Duodenal mucosa (tissue), 2 donors: ENCODE data around the gene MET.

Experiments
- H3K27ac ChIP-seq: one replicate; pipeline ENCODE4 v1.7.0; 2013; ENCODE audit warnings: low read depth, low read length
- H3K27me3 ChIP-seq, 2 donors: one replicate each; pipeline ENCODE4 v1.7.0; 2013; ENCODE audit warnings: low read length in 2 of 2, control low read depth in 1 of 2; ENCODE audit not compliant: insufficient read depth in 2 of 2, control insufficient read depth in 1 of 2
- H3K36me3 ChIP-seq, 2 donors: one replicate each; pipeline ENCODE4 v1.7.0; 2013; ENCODE audit warnings: low read length in 2 of 2, control low read depth in 1 of 2; ENCODE audit not compliant: insufficient read depth in 2 of 2, control insufficient read depth in 1 of 2
- H3K4me1 ChIP-seq, 2 donors: one replicate each; pipeline ENCODE4 v1.7.0; 2013; ENCODE audit warnings: low read length in 2 of 2, control low read depth in 1 of 2; ENCODE audit not compliant: insufficient read depth in 2 of 2, control insufficient read depth in 1 of 2
- H3K4me3 ChIP-seq, 2 donors: one replicate each; pipeline ENCODE4 v1.7.0; 2013; ENCODE audit warnings: low read length in 2 of 2, low read depth in 1 of 2
- H3K9ac ChIP-seq, 2 donors: one replicate each; pipeline ENCODE4 v1.7.0; 2013; ENCODE audit warnings: low read length in 2 of 2, low read depth in 1 of 2
- H3K9me3 ChIP-seq, 2 donors: one replicate each; pipeline ENCODE4 v1.7.0; 2013; ENCODE audit warnings: low read length in 2 of 2, control low read depth in 1 of 2; ENCODE audit not compliant: control insufficient read depth in 1 of 2

Gene MET

GRCh38 chr7:116661865-116662264, 10.1 kb upstream of the MET start:
- Histone ChIP-seq H3K27ac (no peak overlapping the region), H3K9me3 (no peaks in the 10 kb centered on the region), H3K4me1 (no peaks in the 10 kb centered on the region), H3K4me3 (no peak overlapping the region), H3K9ac (no peak overlapping the region), H3K36me3 (no peaks in the 10 kb centered on the region), H3K27me3 (peaks cover 0 to 2% of the 10 kb centered on the region in 2 donors)

GRCh38 chr7:116663744-116664143, 8.3 kb upstream of the MET start:
- H3K36me3 ChIP-seq = no peaks in the 10 kb centered on the region
- H3K9ac ChIP-seq = no peak overlapping the region
- H3K4me3 ChIP-seq = no peak overlapping the region
- no peaks in the 10 kb centered on the region for H3K9me3 ChIP-seq
- peaks cover 0 to 2% of the 10 kb centered on the region in 2 donors for H3K27me3 ChIP-seq
- H3K27ac ChIP-seq = no peak overlapping the region
- no peaks in the 10 kb centered on the region for H3K4me1 ChIP-seq

DNA sequence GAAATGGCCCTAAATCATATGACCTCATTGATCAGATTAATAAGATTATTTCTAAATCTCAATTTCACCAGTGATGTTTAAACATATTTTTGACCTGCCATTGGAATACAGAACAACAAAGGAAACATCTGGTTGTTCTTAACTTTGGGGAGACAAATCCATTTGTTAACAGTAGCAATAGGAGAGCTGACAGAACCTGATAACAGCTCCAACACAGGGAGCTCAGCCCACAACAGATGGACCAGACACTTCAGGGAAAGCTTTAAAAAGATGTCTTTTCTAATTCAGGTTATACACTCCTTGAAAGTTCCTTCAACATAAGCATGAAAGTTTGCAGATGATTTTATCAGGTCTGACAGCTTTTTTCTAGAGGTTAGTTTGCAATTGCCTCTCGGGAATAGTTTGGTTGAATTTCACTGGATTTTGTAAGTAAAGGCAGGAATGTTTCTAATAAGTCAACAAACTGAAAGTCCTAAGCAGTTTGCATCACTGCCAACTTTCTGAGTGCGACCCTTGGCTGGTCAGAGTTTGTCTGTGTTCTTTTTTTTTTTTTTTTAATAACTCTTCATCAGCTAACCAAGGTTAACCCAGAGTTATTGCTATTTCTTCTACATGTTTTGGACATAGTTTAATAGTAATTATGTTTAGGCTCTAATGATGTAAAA, 6.5 kb upstream of the MET start:
- Histone ChIP-seq H3K9ac (no peak overlapping the region), H3K27ac (no peak overlapping the region), H3K36me3 (no peaks in the 10 kb centered on the region), H3K9me3 (no peaks in the 10 kb centered on the region), H3K4me1 (no peaks in the 10 kb centered on the region), H3K4me3 (no peak overlapping the region), H3K27me3 (peaks cover 0 to 2% of the 10 kb centered on the region in 2 donors)

- Histone ChIP-seq H3K36me3 (no peaks in the 10 kb centered on the region), H3K4me1 (peaks cover 0 to 11% of the 10 kb centered on the region in 2 donors), H3K9ac (no peak overlapping the region), H3K27me3 (peaks cover 0 to 3% of the 10 kb centered on the region in 2 donors), H3K27ac (no peak overlapping the region), H3K4me3 (no peak overlapping the region), H3K9me3 (no peaks in the 10 kb centered on the region)
Measured at GRCh38 chr7:116669769-116670168, 2.2 kb upstream of the MET start.

DNA sequence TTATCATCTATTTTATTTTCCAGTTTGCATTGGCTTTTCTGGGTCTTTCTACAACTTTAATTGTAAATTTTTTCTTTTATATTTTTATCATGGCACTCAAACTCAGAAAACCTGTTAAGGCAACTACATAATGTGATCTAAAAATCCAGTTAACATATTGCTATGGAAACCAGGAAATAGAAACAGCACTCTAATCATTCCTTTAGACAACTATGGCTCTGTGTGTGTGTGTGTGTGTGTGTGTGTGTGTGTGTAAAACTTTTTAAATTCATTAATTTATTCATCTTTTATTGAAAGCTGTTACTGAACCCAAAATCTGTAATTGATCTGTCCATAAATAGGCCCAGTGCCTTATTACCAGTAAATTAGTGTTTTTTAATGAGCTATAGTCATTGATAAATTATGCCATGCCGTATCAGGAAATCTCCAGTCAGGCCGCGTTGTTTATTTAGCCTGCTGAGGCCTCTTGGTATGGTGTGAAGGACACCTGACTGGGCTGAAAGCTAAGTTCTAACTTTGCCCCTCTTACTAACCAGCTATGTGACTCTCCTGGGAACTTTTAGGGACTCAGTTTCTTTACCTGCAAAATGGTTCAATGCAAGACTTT, 1.5 kb upstream of the MET start:
- H3K27ac ChIP-seq = no peak overlapping the region
- H3K36me3 ChIP-seq = no peaks in the 10 kb centered on the region
- no peak overlapping the region for H3K9ac ChIP-seq
- peaks cover 0 to 3% of the 10 kb centered on the region in 2 donors for H3K27me3 ChIP-seq
- peaks cover 0 to 11% of the 10 kb centered on the region in 2 donors for H3K4me1 ChIP-seq
- peak overlapping the region in 1 of 2 donors; percentile 81 for H3K4me3 ChIP-seq
- H3K9me3 ChIP-seq = no peaks in the 10 kb centered on the region

DNA sequence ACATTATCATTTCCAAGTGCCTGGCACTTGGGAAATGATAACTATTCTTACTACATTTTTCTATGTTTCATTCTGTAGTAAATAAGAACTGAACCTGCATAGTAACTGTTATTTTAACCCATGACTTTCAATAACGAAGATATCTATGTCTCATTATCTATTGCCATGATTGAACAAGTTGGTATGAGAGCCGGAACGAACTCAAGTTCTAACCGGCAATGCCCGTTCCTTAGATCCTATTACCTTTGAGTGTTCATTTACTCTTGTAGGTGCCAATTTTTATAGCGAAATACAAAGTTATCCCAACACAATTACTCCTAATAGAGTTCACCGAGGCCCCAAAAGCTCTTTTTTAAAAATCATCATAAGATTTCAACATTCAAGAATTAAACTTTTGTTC, 885 bp upstream of the MET start:
- Histone ChIP-seq H3K36me3 (no peaks in the 10 kb centered on the region), H3K4me3 (peak overlapping the region; percentile 81 to 83), H3K9me3 (no peaks in the 10 kb centered on the region), H3K4me1 (peaks cover 0 to 11% of the 10 kb centered on the region in 2 donors), H3K9ac (peak overlapping the region; percentile 48 to 59), H3K27me3 (peaks cover 0 to 3% of the 10 kb centered on the region in 2 donors), H3K27ac (no peak overlapping the region)

DNA sequence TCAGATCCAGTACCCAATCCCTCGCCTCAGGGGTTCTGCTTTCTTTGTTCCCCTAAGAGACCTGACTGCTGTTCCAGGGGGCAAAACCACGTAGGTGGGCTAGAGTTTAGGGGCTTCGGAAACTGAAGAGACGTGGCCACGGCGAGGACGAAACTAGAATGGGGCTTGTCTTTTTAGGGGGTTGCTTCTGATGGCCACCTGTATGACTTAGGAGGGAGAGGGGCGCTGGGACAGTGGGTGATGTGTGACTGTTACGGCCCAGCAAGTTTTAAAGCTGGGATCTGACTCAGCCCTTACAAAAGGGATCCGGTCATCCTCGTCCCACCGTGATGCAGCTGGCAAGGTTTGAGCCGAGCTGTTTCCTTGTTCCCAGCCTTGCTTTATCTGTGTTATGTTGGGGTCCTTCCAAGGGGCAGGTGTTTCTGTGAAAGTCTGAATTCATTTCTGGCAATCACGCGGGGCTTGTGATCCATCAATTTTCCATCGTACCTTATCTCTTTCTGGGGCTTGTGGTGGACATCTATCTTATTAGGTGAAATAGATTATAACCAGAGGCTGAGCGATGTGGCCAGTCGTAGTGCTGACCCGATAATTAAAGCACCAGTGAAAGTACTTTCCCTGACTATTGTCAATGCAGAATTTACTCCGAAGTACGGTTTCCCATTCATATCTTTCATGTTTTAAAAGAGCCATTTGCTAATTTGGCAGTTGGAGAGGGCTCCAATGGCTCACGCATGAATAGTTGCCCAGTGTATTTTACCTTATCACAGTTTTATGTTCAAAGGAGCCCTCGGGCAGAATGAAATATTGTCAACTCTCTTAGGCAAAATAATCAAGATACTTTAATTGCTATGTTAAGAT, 830 bp downstream of the MET start:
- Histone ChIP-seq H3K4me1 (peaks cover 0 to 11% of the 10 kb centered on the region in 2 donors), H3K27me3 (peaks cover 0 to 3% of the 10 kb centered on the region in 2 donors), H3K36me3 (no peaks in the 10 kb centered on the region), H3K4me3 (peak overlapping the region; percentile 81 to 83), H3K27ac (peak overlapping the region; percentile 48), H3K9ac (peak overlapping the region; percentile 67 to 68), H3K9me3 (no peaks in the 10 kb centered on the region)

DNA sequence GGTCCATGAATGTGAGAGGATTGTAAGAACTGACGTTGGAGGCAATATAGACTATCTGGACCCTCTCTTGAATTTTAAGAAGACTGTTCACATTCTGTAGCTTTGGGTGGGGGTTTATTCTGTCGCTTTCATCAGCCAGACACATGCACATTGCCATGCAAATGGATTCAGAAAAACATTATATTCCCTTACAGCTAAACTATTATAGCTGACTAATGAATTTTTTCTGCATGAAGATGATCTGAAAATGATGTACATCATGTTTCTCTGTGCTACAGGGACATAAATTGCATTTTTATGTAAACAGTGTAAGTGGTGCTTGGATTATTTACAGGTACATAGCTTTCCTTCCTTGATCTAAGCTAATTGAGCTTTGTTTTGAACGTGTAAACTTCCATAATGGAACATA, 1.5 kb downstream of the MET start:
- Histone ChIP-seq H3K9me3 (no peaks in the 10 kb centered on the region), H3K36me3 (no peaks in the 10 kb centered on the region), H3K9ac (peak overlapping the region in 1 of 2 donors; percentile 67), H3K27ac (no peak overlapping the region), H3K27me3 (peaks cover 0 to 3% of the 10 kb centered on the region in 2 donors), H3K4me3 (peak overlapping the region; percentile 81 to 83), H3K4me1 (peaks cover 0 to 11% of the 10 kb centered on the region in 2 donors)

- Histone ChIP-seq H3K4me1 (peaks cover 0 to 11% of the 10 kb centered on the region in 2 donors), H3K4me3 (no peak overlapping the region), H3K27ac (no peak overlapping the region), H3K36me3 (no peaks in the 10 kb centered on the region), H3K27me3 (peaks cover 0 to 3% of the 10 kb centered on the region in 2 donors), H3K9me3 (no peaks in the 10 kb centered on the region), H3K9ac (no peak overlapping the region)
Measured at GRCh38 chr7:116674508-116675173, 2.6 kb downstream of the MET start.
